ENCODE results near the gene OPN1MW.

- TF ChIP-seq YY1 (IDR thresholded peaks at IDR 0.05; ENCODE audit: insufficient read depth, insufficient read length) = no peak
- TF ChIP-seq SUZ12 (IDR thresholded peaks at IDR 0.05; ENCODE audit: extremely low read depth, insufficient read depth, insufficient read length) = no peak
These were observed 46.8 kb upstream of the OPN1MW start for GRCh38 chrX:154135458-154136229.

Measured in NT2/D1 (cell line).